ENCODE data around the gene FRMD6.

DNA sequence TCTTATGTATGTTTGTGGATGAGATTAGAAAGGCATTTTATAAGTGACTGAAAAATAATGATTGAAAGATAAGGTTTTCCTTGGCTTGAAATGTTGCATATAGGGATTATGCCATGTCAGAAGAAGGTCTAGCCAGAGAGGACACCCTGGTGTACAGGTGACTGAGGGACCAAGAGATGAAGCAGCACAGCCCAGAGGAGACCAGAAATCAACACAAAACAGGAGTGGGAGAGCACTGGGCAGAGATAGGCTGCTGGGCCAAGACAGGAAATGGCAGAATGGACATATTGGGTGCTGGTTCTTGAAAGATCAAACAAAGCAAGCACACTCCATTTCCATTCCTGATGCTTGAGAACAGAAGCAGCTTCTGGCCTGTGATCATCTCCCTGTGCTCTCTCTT is 24.4 kb upstream of the FRMD6 start:
- TF ChIP-seq, protein P1, sequence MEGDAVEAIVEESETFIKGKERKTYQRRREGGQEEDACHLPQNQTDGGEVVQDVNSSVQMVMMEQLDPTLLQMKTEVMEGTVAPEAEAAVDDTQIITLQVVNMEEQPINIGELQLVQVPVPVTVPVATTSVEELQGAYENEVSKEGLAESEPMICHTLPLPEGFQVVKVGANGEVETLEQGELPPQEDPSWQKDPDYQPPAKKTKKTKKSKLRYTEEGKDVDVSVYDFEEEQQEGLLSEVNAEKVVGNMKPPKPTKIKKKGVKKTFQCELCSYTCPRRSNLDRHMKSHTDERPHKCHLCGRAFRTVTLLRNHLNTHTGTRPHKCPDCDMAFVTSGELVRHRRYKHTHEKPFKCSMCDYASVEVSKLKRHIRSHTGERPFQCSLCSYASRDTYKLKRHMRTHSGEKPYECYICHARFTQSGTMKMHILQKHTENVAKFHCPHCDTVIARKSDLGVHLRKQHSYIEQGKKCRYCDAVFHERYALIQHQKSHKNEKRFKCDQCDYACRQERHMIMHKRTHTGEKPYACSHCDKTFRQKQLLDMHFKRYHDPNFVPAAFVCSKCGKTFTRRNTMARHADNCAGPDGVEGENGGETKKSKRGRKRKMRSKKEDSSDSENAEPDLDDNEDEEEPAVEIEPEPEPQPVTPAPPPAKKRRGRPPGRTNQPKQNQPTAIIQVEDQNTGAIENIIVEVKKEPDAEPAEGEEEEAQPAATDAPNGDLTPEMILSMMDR (IDR thresholded peaks at IDR 0.05; ENCODE audit: low read depth, low read length, poor library complexity, severe bottlenecking): no peak
- no peak for TF ChIP-seq EZH2phosphoT487 (IDR thresholded peaks at IDR 0.05; ENCODE audit: borderline replicate concordance, low read length)

Data from DOHH2 (cell line).